Fibroblast of lung (primary cell): Measurements from ENCODE around the gene SPDYE6.

ENCODE experiments used
- CTCF ChIP-seq, 2 donors: IDR thresholded peaks in 1 of 2; conservative IDR thresholded peaks in 1 of 2; 1 replicate in 1 of 2; 2 replicates in 1 of 2; pipeline ENCODE4 v1.5.1; 2011 to 2012; ENCODE audit warnings: low read length in 2 of 2, control low read depth in 1 of 2, inconsistent platforms in 1 of 2, low read depth in 1 of 2, mild to moderate bottlenecking in 1 of 2
- EZH2 ChIP-seq: IDR thresholded peaks from 2 replicates; pipeline ENCODE4 v1.5.1; 2012; ENCODE audit warnings: low read length, control low read depth, mild to moderate bottlenecking; ENCODE audit errors: missing control alignments

- TF ChIP-seq CTCF (conservative IDR thresholded peaks at IDR 0.05 in 1 of 2, IDR thresholded peaks at IDR 0.05 in 1 of 2; ENCODE audit: low read depth in 1 of 2, low read length in 2 of 2) = no peak
- TF ChIP-seq EZH2 = no peak
Observed at GRCh38 chr7:102313997-102314780, 42.1 kb downstream of the SPDYE6 start.
